Mesenchymal stem cell (in vitro differentiated cells and primary cell): ENCODE results near the gene TMEM181.
"Not testable (repeated sequence)": the region's sequence is repeated elsewhere in the genome, so short reads cannot be mapped to it uniquely, and the experiment has no call there.

Experiments used
- DNase-seq: peaks from one replicate; pipeline ENCODE4 v3.0.0-alpha.2; 2013
- H2AFZ ChIP-seq: one replicate; pipeline ENCODE4 v1.6.1; 2013; ENCODE audit warnings: low read depth, mild to moderate bottlenecking, control low read depth, inconsistent platforms, low read length, moderate library complexity
- H2AK5ac ChIP-seq: 2 replicates; pipeline ENCODE4 v1.6.1; 2013; ENCODE audit warnings: low read length, moderate library complexity, mild to moderate bottlenecking, inconsistent platforms; ENCODE audit not compliant: severe bottlenecking
- H2BK120ac ChIP-seq: one replicate; pipeline ENCODE4 v1.6.1; 2013; ENCODE audit warnings: low read depth, mild to moderate bottlenecking, inconsistent platforms, low read length, moderate library complexity
- H2BK12ac ChIP-seq, 2 experiments: one replicate each; pipeline ENCODE4 v1.6.1; 2013; ENCODE audit warnings: inconsistent platforms in 2 of 2, low read length in 2 of 2, mild to moderate bottlenecking in 2 of 2, moderate library complexity in 2 of 2, control low read depth in 1 of 2
- H2BK15ac ChIP-seq: one replicate; pipeline ENCODE4 v1.6.1; 2013; ENCODE audit warnings: mild to moderate bottlenecking, low read depth, inconsistent platforms; ENCODE audit not compliant: poor library complexity, severe bottlenecking
- H2BK5ac ChIP-seq: 2 replicates; pipeline ENCODE4 v1.6.1; 2013; ENCODE audit warnings: low read depth, mild to moderate bottlenecking, low read length, control low read depth, inconsistent platforms; ENCODE audit not compliant: poor library complexity, severe bottlenecking
- H3K14ac ChIP-seq, 2 experiments: one replicate each; pipeline ENCODE4 v1.6.1; 2013; ENCODE audit warnings: inconsistent platforms in 2 of 2, low read length in 2 of 2, control low read depth in 1 of 2, mild to moderate bottlenecking in 1 of 2, moderate library complexity in 1 of 2
- H3K18ac ChIP-seq, 2 experiments: one replicate each; pipeline ENCODE4 v1.6.1; 2013; ENCODE audit warnings: inconsistent platforms in 2 of 2, low read length in 2 of 2, control low read depth in 1 of 2, low read depth in 1 of 2, mild to moderate bottlenecking in 1 of 2
- H3K23ac ChIP-seq, 2 experiments: one replicate each; pipeline ENCODE4 v1.6.1; 2013; ENCODE audit warnings: inconsistent platforms in 2 of 2, low read length in 2 of 2, mild to moderate bottlenecking in 2 of 2, moderate library complexity in 2 of 2, control low read depth in 1 of 2
- H3K27ac ChIP-seq: 2 replicates; pipeline ENCODE4 v1.5.1; 2013; ENCODE audit warnings: mild to moderate bottlenecking, moderate library complexity, low read length, control low read depth, inconsistent platforms; ENCODE audit not compliant: poor library complexity, severe bottlenecking
- H3K27me3 ChIP-seq, 2 experiments: 2 replicates each; pipeline versions ENCODE4 v1.6.1 to v1.7.0; 2013; ENCODE audit warnings: low read length in 2 of 2, mild to moderate bottlenecking in 2 of 2, moderate library complexity in 2 of 2, control low read depth in 1 of 2, inconsistent platforms in 1 of 2; ENCODE audit not compliant: control insufficient read depth in 1 of 2, insufficient read depth in 1 of 2
- H3K36me3 ChIP-seq, 2 experiments: 2 replicates each; pipeline versions ENCODE4 v1.6.1 to v1.7.0; 2013; ENCODE audit warnings: low read length in 2 of 2, control low read depth in 1 of 2, inconsistent platforms in 1 of 2, low read depth in 1 of 2, mild to moderate bottlenecking in 1 of 2; ENCODE audit not compliant: insufficient read depth in 2 of 2, control insufficient read depth in 1 of 2
- H3K4ac ChIP-seq, 2 experiments: one replicate each; pipeline ENCODE4 v1.6.1; 2013; ENCODE audit warnings: inconsistent platforms in 2 of 2, low read length in 2 of 2, mild to moderate bottlenecking in 2 of 2, moderate library complexity in 2 of 2, control low read depth in 1 of 2, low read depth in 1 of 2
- H3K4me1 ChIP-seq: 2 replicates; pipeline ENCODE4 v1.6.1; 2013; ENCODE audit warnings: low read depth, low read length, control low read depth; ENCODE audit not compliant: control insufficient read depth, insufficient read depth
- H3K4me2 ChIP-seq: 2 replicates; pipeline ENCODE4 v1.6.1; 2013; ENCODE audit warnings: low read length, mild to moderate bottlenecking, inconsistent platforms; ENCODE audit not compliant: poor library complexity, severe bottlenecking
- H3K4me3 ChIP-seq, 2 experiments: 2 replicates each; pipeline versions ENCODE4 v1.5.1 to v1.7.0; 2013; ENCODE audit warnings: low read length in 2 of 2, mild to moderate bottlenecking in 2 of 2, control low read depth in 1 of 2, low read depth in 1 of 2; ENCODE audit not compliant: insufficient read depth in 1 of 2
- H3K79me1 ChIP-seq: replicated peaks from 2 replicates; pipeline ENCODE4 v1.6.1; 2013; ENCODE audit warnings: mild to moderate bottlenecking, control low read depth, low read length, inconsistent platforms; ENCODE audit not compliant: poor library complexity, severe bottlenecking
- H3K9ac ChIP-seq: 2 replicates; pipeline ENCODE4 v1.7.0; 2013; ENCODE audit warnings: mild to moderate bottlenecking, low read length, moderate library complexity
- H3K9me3 ChIP-seq: 2 replicates; pipeline ENCODE4 v1.7.0; 2013; ENCODE audit warnings: mild to moderate bottlenecking, low read length; ENCODE audit not compliant: control insufficient read depth
- H4K8ac ChIP-seq: one replicate; pipeline ENCODE4 v1.6.1; 2013; ENCODE audit warnings: inconsistent platforms, mild to moderate bottlenecking, low read length, moderate library complexity
- H4K91ac ChIP-seq: one replicate; pipeline ENCODE4 v1.6.1; 2013; ENCODE audit warnings: mild to moderate bottlenecking, low read length, inconsistent platforms
- WGBS: methylation state at CpG from one replicate; pipeline ENCODE4 v1.1.7; 2013; ENCODE audit warnings: mixed read lengths; 5-methylcytosine and 5-hydroxymethylcytosine counted together

TMEM181 gene

DNA sequence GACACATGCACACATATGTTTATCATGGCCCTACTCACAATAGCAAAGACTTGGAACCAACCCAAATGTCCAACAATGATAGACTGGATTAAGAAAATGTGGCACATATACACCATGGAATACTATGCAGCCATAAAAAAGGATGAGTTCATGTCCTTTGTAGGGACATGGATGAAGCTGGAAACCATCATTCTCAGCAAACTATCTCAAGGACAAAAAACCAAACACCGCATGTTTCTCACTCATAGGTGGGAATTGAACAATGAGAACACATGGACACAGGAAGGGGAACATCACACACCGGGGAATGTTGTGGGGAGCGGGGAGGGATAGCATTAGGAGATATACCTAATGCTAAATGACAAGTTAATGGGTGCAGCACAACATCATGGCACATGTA lies 117.2 kb downstream of the TMEM181 start:
- not testable (repeated sequence) for H2BK5ac ChIP-seq, H4K8ac ChIP-seq, H2BK120ac ChIP-seq, H2BK15ac ChIP-seq, H4K91ac ChIP-seq, H3K9ac ChIP-seq, H2BK12ac ChIP-seq, H3K27ac ChIP-seq, H3K4me2 ChIP-seq, H3K79me1 ChIP-seq, H3K27me3 ChIP-seq, H3K4me3 ChIP-seq, H3K36me3 ChIP-seq, H3K4ac ChIP-seq, H3K4me1 ChIP-seq, H3K18ac ChIP-seq, DNase-seq, H3K14ac ChIP-seq, H2AFZ ChIP-seq, H2AK5ac ChIP-seq, H3K9me3 ChIP-seq, H3K23ac ChIP-seq
- WGBS = 80% methylated on average over 1 of the region's 3 CpGs

- Histone ChIP-seq H3K36me3 (no peaks in the 10 kb centered on the region), H4K91ac (no peak overlapping the region), H3K14ac (no peak overlapping the region), H3K23ac (no peak overlapping the region), H2BK15ac (no peak overlapping the region), H3K4me2 (no peak overlapping the region), H3K9ac (no peak overlapping the region), H3K4me3 (no peak overlapping the region), H2BK5ac (no peak overlapping the region), H3K79me1 (no peaks in the 10 kb centered on the region), H3K27ac (no peak overlapping the region), H2BK120ac (no peak overlapping the region), H3K4me1 (no peaks in the 10 kb centered on the region), H2BK12ac (no peak overlapping the region), H3K9me3 (no peaks in the 10 kb centered on the region), H2AFZ (no peak overlapping the region), H2AK5ac (no peak overlapping the region), H3K27me3 (no peaks in the 10 kb centered on the region), H4K8ac (no peak overlapping the region), H3K4ac (no peak overlapping the region), H3K18ac (no peak overlapping the region)
- 87% methylated on average over 10 of the region's 11 CpGs for WGBS
- no peak for DNase-seq
Measured at GRCh38 chr6:158677906-158678578, 118.2 kb downstream of the TMEM181 start.

- no peak overlapping the region for H3K4me3 ChIP-seq
- no peaks in the 10 kb centered on the region for H3K36me3 ChIP-seq
- no peak for DNase-seq
- no peak overlapping the region for H2BK15ac ChIP-seq
- no peaks in the 10 kb centered on the region for H3K4me1 ChIP-seq
- H2AFZ ChIP-seq = no peak overlapping the region
- no peaks in the 10 kb centered on the region for H3K9me3 ChIP-seq
- no peak overlapping the region for H2BK120ac ChIP-seq
- H3K4me2 ChIP-seq = no peak overlapping the region
- 100% methylated on average over 2 of the region's 2 CpGs for WGBS
- H2AK5ac ChIP-seq = no peak overlapping the region
- H3K27ac ChIP-seq = no peak overlapping the region
- H3K23ac ChIP-seq = no peak overlapping the region
- H4K8ac ChIP-seq = no peak overlapping the region
- H4K91ac ChIP-seq = no peak overlapping the region
- H3K14ac ChIP-seq = peak overlapping the region in 1 of 2 experiments; percentile 55
- no peak overlapping the region for H3K4ac ChIP-seq
- no peak overlapping the region for H2BK5ac ChIP-seq
- no peak overlapping the region for H3K9ac ChIP-seq
- H3K79me1 ChIP-seq = no peaks in the 10 kb centered on the region
- no peak overlapping the region for H3K18ac ChIP-seq
- H3K27me3 ChIP-seq = no peaks in the 10 kb centered on the region
- no peak overlapping the region for H2BK12ac ChIP-seq
Measured at GRCh38 chr6:158680015-158680414, 120.1 kb downstream of the TMEM181 start.

DNA sequence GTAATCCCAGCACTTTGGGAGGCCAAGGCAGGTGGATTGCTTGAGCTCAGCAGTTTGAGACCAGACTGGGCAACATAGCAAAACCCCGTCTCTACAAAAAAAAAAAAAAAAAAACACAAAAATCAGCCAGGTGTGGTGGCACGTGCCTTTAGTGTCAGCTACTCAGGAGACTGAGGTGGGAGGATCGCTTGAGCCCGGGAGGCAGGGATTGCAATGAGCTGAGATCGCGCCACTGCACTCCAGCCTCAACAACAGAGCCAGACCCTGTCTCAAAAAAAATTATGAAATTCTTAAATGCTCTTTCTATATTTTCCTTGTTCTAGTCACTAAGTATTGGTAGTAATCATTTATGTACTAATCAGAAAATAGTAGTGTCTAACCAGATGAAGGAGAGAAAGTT lies 120.6 kb downstream of the TMEM181 start:
- no peak overlapping the region for H2AK5ac ChIP-seq
- H2AFZ ChIP-seq = no peak overlapping the region
- no peak overlapping the region for H2BK12ac ChIP-seq
- H2BK15ac ChIP-seq = no peak overlapping the region
- H3K4me3 ChIP-seq = no peak overlapping the region
- 96% methylated on average over 3 of the region's 6 CpGs for WGBS
- no peak overlapping the region for H3K14ac ChIP-seq
- no peak overlapping the region for H3K4ac ChIP-seq
- H2BK120ac ChIP-seq = no peak overlapping the region
- no peaks in the 10 kb centered on the region for H3K27me3 ChIP-seq
- H3K9ac ChIP-seq = no peak overlapping the region
- no peaks in the 10 kb centered on the region for H3K79me1 ChIP-seq
- H3K36me3 ChIP-seq = no peaks in the 10 kb centered on the region
- H3K18ac ChIP-seq = no peak overlapping the region
- H3K23ac ChIP-seq = no peak overlapping the region
- no peak overlapping the region for H3K27ac ChIP-seq
- no peaks in the 10 kb centered on the region for H3K4me1 ChIP-seq
- no peaks in the 10 kb centered on the region for H3K9me3 ChIP-seq
- no peak overlapping the region for H2BK5ac ChIP-seq
- H4K8ac ChIP-seq = no peak overlapping the region
- DNase-seq = no peak
- H4K91ac ChIP-seq = no peak overlapping the region
- no peak overlapping the region for H3K4me2 ChIP-seq
